WERI-Rb-1 (cell line): ENCODE measurements around the gene PTCD1.
A peak's percentile ranks its signal among the peaks of the same experiment; 100 is the strongest.
"Not testable (repeated sequence)": the region's sequence is repeated elsewhere in the genome, so short reads cannot be mapped to it uniquely, and the experiment has no call there.

Source experiments
- DNase-seq: peaks from one replicate; pipeline ENCODE4 v3.0.0-alpha.2; 2020
- H3K27ac ChIP-seq: fragments of 250-450 bp; sonication (Bioruptor Pico); 2 replicates; pipeline ENCODE4 v1.5.1; 2020; ENCODE audit warnings: mild to moderate bottlenecking, moderate library complexity
- H3K27me3 ChIP-seq: fragments of 250-450 bp; sonication (Bioruptor Pico); 2 replicates; pipeline ENCODE4 v1.5.1; 2021; ENCODE audit warnings: mild to moderate bottlenecking, low read depth, moderate library complexity; ENCODE audit not compliant: insufficient read depth, severe bottlenecking
- H3K36me3 ChIP-seq: fragments of 250-450 bp; sonication (Bioruptor Pico); 2 replicates; pipeline ENCODE4 v1.5.1; 2020; ENCODE audit warnings: mild to moderate bottlenecking, moderate library complexity
- H3K4me3 ChIP-seq: 2 replicates; pipeline ENCODE4 v1.5.1; 2011; ENCODE audit warnings: low read depth, mild to moderate bottlenecking, control low read depth, low read length
- H3K9me3 ChIP-seq: fragments of 250-450 bp; sonication (Bioruptor Pico); 2 replicates; pipeline ENCODE4 v1.5.1; 2021; ENCODE audit warnings: mild to moderate bottlenecking, moderate library complexity; ENCODE audit not compliant: severe bottlenecking
- CTCF ChIP-seq: IDR thresholded peaks from 2 replicates; pipeline ENCODE4 v1.5.1; 2011; ENCODE audit warnings: low read depth, mild to moderate bottlenecking, control low read depth, inconsistent platforms, low read length

The PTCD1 gene

GRCh38 chr7:99420213-99420612 is 18.4 kb downstream of the PTCD1 start:
- Histone ChIP-seq H3K27ac (peak overlapping the region; percentile 21; the same call in 1 of the 2 replicates), H3K36me3 (peaks cover 85% of the 10 kb centered on the region), H3K9me3 (no peaks in the 10 kb centered on the region), H3K4me3 (no peak overlapping the region), H3K27me3 (no peaks in the 10 kb centered on the region)
- TF ChIP-seq CTCF = no peak
- DNase-seq = no peak

GRCh38 chr7:99419323-99420021 is 19.1 kb downstream of the PTCD1 start:
- Histone ChIP-seq H3K27me3 (no peaks in the 10 kb centered on the region), H3K27ac (no peak overlapping the region), H3K9me3 (no peaks in the 10 kb centered on the region), H3K4me3 (no peak overlapping the region), H3K36me3 (peaks cover 85% of the 10 kb centered on the region)
- no peak for TF ChIP-seq CTCF
- no peak for DNase-seq

GRCh38 chr7:99418260-99418659 is 20.3 kb downstream of the PTCD1 start:
- Histone ChIP-seq H3K36me3 (peaks cover 85% of the 10 kb centered on the region), H3K27ac (no peak overlapping the region), H3K27me3 (no peaks in the 10 kb centered on the region), H3K4me3 (no peak overlapping the region), H3K9me3 (no peaks in the 10 kb centered on the region)
- TF ChIP-seq CTCF = no peak
- no peak for DNase-seq

GRCh38 chr7:99415513-99416127 is 23.0 kb downstream of the PTCD1 start:
- DNase-seq = peak; percentile 71
- peak; percentile 68 for TF ChIP-seq CTCF
- H3K27me3 ChIP-seq, H3K27ac ChIP-seq, H3K9me3 ChIP-seq, H3K4me3 ChIP-seq: not testable (repeated sequence)
- peaks cover 92% of the 10 kb centered on the region for H3K36me3 ChIP-seq

- H3K27me3 ChIP-seq = no peaks in the 10 kb centered on the region
- no peaks in the 10 kb centered on the region for H3K9me3 ChIP-seq
- no peak overlapping the region for H3K27ac ChIP-seq
- DNase-seq = no peak
- H3K4me3 ChIP-seq = no peak overlapping the region
- H3K36me3 ChIP-seq = peaks cover 66% of the 10 kb centered on the region
- TF ChIP-seq CTCF = no peak
Observed at GRCh38 chr7:99410635-99411034, 28.0 kb downstream of the PTCD1 start.
